Measurements from ENCODE around the gene WWOX.

DNA sequence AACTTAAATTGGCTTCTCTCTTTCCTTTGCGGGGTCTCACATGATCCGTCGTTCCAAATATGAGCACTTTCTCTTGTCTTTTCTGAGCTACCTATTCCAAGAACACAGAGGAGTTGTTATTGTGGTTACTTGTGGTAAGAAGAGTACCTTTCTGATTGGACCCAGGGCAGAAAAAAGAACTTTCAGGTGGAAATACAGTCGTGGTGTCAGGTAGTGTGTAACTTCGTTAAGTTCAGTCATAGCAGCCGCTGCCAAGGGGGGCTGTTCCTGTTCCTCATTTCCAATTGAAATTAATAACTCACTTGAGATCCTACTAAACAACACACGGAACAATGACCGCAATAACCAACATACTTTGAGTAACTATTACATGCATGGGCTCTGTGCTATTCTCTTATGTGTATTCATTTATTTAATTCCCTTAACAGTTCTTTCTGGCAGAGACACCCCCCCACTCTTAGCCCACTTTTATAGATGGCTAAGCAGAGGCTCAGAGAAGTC, 819.4 kb downstream of the WWOX start:
- TF ChIP-seq, protein P1, sequence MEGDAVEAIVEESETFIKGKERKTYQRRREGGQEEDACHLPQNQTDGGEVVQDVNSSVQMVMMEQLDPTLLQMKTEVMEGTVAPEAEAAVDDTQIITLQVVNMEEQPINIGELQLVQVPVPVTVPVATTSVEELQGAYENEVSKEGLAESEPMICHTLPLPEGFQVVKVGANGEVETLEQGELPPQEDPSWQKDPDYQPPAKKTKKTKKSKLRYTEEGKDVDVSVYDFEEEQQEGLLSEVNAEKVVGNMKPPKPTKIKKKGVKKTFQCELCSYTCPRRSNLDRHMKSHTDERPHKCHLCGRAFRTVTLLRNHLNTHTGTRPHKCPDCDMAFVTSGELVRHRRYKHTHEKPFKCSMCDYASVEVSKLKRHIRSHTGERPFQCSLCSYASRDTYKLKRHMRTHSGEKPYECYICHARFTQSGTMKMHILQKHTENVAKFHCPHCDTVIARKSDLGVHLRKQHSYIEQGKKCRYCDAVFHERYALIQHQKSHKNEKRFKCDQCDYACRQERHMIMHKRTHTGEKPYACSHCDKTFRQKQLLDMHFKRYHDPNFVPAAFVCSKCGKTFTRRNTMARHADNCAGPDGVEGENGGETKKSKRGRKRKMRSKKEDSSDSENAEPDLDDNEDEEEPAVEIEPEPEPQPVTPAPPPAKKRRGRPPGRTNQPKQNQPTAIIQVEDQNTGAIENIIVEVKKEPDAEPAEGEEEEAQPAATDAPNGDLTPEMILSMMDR (conservative IDR thresholded peaks at IDR 0.05 in 1 of 2, IDR thresholded peaks at IDR 0.05 in 1 of 2; ENCODE audit: extremely low read depth in 1 of 2, insufficient read depth in 1 of 2, low read depth in 1 of 2, low read length in 2 of 2): no peak
- no peak for TF ChIP-seq EZH2 (IDR thresholded peaks at IDR 0.05; ENCODE audit: borderline replicate concordance, low read length)

Data from mammary epithelial cell (primary cell).